Activated CD8-positive, alpha-beta memory T cell treated with anti-CD3 and anti-CD28 coated beads, Interleukin-2, amount 50 U/mL, for 24 hours (primary cell): ENCODE data around the gene TBC1D20.
"Not testable (repeated sequence)": the region's sequence is repeated elsewhere in the genome, so short reads cannot be mapped to it uniquely, and the experiment has no call there.

ENCODE experiments used
- DNase-seq: peaks from one replicate; pipeline ENCODE4 v3.0.0-alpha.2; 2020; ENCODE audit errors: extremely low read depth

TBC1D20 gene, protein sequence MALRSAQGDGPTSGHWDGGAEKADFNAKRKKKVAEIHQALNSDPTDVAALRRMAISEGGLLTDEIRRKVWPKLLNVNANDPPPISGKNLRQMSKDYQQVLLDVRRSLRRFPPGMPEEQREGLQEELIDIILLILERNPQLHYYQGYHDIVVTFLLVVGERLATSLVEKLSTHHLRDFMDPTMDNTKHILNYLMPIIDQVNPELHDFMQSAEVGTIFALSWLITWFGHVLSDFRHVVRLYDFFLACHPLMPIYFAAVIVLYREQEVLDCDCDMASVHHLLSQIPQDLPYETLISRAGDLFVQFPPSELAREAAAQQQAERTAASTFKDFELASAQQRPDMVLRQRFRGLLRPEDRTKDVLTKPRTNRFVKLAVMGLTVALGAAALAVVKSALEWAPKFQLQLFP

DNA sequence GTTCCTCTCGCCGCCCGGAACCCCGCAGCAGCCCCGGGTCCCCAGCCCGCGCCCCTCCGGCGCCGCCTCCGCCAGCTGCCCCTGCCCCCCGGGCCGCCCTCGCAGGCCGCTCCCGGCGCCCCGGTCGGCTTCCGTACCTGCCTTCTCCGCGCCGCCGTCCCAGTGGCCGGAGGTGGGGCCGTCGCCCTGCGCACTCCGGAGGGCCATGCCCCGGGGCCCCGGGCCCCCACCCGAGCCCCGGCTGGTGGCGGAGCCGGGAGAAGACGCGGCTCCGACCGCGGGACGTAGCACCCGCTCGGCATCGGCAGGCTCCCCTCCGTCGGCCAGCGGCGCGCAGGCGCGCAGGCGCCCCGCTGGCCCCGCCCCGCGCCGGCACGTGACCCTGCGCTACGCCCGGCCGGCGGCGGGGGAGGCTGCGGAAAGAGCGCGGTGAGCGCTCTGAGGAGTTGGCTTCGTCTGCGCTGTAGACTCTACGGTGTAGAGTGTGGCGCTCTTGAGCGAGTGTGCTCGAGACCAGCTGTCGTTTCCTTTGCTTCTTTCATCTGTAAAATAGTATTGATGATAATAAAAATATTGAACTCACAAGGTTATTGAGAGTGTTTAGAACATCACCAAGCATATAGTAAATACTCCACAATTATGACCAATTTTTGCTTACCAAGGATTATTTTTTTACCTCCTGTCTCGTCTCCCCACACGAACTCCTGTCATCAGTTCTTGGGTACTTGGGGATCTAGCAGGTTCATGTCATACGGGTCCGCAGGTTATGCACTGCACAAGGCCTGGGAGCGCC, at the start of gene TBC1D20:
Gene TBC1D20 (minus strand): TSS at position 335 of the 793 bp plus-strand sequence. CDS start 128 bp downstream, at position 207.
- DNase-seq = peak; percentile 47

DNA sequence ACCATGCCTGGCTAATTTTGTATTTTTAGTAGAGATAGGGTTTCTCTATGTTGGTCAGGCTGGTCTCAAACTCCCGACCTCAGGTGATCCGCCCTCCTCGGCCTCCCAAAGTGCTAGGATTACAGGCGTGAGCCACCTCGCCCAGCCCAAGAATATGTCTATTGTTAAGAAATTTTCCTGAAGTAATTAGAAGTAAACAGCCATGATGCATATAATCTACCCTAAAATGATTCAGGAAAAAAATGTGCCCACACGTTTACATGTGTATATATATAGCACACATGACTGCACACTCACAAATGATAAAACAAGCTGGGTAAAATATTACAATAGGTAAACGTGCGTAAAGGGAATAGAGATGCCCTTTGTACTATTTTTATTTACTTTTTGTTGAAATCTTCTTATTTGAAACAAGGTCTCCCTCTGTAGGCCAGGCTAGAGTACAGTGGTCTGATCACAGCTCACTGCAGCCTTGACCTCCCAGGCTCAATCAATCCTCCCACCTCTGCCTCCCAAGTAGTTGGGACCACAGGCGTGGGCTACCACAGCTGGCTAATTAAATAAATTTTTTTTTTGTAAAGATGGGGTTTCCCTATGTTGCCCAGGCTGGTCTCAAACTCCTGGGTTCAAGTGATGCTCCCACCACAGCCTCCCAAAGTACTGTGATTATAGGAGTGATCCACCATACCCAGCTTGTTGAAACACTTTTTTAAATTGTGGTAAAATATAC, 48.2 kb upstream of the TBC1D20 start:
- not testable (repeated sequence) for DNase-seq

DNA sequence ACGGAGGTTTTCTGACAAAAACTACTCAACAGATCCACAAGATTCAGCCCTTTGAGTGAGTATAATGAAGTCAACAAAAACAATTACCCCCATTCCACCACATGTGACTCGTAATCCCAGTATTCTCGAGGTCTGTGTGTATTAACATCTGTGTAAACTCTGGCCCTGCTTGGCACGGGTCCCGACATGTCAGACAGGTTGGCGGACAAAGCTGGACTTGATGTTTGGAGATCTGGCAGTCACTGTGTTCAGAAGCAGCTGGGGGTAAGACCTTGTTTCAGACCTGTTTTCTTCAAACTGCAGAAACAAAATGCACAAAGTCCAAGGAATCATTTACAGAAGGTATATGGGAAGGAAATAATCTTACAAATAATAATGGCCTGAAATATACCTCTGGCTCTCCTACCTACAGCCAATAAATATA, 46.0 kb upstream of the TBC1D20 start:
- not testable (repeated sequence) for DNase-seq

DNA sequence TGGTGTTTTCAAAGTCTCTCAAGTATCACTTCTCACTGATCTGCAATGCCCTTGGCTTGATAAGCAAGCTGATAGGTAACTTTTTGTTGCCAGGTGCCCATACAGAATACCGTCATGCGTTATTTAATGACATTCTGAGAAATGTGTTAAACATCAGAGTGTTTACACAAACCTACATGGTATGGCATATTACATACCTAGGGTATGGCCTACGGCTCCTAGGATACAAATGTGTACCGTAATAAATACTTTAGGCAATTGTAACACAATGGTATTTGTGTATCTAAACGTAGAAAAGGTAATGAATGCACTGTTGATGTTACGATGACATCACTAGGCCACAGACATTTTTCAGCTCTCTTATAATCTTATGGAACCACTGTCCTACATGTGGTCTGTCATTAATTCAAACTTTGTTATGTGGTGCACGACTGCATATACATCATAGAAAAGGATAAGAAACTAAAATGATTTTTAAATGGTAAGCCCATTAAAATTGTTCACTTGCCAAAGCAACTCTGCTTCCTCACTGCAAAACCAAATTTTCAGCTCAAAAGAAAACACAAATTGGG, 45.5 kb upstream of the TBC1D20 start:
- no peak for DNase-seq

DNA sequence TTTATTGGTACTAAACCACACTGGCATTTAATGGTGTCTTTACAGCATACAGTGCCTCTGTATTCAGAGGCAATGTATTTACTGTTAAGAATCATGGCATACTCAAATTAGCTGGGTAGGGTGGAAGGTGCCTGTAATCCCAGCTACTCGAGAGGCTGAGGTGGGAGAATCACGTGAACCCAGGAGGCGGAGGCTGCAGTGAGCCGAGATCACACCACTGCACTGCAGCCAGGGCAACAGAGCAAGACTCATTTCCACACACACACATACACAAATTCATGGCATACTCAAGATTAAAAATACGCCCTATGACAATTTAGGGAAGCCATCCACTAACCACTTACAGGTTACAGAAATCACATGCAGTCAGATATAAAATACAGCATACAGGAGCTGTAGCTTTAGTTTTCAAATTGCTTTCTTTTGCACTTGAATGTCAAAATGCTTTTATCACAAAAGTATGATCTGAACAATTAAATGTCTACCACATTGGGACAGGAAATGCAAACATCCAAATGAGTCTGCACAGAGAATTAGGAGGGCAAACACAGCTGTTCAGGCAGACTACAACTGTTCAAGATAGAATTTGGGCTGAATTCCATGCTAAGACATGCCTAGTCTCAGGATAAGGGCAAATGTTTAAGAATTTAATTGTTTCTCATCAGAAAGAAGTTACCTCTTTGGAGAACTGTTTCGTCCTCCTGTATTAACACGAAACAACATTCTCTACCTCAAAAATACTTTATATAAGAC, 44.8 kb upstream of the TBC1D20 start:
- no peak for DNase-seq

DNA sequence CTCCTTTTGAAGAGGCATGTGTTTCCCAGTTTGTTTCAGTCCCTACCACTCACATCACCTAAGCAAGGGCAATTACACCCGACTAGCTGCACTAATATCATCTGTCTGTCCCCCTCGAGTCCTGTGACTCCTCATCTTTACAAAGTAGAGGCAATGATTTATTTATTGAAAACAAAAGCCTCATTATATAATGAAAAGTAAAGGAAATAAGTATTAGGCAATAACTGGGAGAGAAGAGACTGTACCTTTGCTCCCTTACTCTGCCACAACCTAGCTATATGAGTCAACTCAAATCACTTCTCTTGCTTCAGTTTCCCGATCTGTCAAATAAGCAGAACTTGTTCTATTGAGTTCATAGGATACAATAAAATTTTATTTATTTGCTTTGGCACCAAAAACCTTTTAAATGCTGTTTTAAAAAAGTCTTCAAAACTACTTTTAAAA, 42.3 kb upstream of the TBC1D20 start:
- no peak for DNase-seq

DNA sequence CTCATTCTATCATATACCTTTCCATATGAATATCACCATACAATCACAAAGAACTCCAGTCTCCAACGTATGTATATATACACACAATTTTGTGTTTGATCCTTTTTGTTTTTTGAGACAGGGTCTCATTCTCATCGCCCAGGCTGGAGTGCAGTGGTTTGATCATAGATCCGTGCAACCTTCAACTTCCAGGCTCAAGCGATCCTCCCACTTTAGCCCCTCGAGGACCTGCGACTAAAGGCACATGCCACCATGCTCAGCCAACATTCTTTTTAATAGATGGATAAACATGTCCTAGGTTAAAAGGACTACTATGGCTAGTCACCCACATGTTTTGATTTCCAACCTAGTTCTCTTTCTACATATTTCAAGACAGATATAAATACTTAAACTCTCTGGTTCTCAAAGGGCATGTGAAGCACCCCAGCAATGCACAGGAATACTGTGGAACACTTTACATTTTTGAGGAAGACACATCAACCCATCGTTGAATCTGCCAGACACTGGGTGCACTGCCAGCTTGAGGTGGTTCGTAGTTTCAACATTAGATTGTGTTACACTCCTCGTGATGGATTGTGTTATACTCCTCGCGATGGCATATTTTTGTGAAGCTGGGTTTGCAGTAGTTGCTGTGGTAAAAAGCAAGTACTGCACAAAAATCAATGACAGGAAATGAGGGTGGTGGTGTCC, 40.9 kb upstream of the TBC1D20 start:
- no peak for DNase-seq

DNA sequence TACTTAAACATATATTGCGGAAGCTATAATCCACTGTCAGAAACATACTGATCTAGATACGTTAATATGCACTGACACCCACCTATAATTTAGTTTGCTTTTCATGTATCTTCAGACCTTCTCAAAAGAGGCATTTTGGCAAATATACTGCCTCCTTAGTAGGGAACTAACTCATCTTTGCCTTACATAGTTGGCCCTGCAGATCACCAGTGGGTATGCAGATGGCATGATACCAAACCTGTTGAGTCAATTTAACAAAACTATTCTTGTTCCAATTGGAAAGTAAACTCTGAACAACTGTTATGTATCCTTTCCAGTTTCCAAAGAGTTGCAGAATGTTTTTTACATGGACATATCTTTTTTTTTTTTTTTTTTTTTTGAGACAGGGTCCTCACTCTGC, 35.6 kb upstream of the TBC1D20 start:
- DNase-seq = no peak

DNA sequence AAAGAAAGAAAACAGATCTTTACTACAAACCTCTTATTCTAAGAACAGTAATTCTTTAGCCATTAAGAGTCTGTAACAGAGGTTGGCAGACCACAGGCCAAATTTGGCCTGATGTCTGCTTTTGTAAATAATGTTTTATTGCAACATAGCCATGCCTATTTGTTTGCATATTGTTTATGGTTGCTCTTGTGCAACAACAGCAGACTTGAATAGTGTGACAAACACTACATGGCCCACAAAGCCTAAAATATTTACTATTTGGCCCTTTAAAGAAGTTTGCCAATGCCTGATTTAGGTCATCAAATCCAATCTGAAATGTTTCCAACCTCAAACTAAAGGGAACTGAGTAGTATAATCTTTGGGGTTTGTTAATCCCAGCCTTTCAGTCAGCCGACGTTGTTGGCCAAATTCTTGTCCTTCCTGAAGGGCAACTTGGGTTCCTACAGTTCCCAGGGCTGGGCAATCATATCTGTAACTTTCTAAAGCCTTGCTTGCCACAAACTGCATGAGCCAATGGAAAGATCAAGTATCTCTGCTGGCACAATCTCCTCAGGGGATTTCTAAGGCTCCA, 33.9 kb upstream of the TBC1D20 start:
- no peak for DNase-seq

DNA sequence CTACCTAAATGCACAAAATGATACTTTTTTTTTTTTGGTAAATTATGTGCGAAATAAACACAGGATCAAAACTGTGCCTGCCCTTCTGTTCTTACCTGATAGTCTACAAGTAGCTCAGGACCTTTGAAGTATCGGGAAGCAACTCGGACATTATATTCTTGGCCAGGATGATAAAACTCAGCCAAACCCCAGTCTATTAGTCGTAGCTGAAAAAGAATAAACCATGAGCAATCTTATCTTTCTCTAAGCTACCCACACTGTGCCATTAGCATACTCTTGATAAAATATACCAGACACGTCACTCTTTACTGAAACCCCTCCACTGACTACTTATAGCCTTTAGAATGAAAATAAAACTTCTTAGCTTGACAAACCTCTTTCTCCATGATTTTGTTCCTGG, 29.8 kb upstream of the TBC1D20 start:
- no peak for DNase-seq

DNA sequence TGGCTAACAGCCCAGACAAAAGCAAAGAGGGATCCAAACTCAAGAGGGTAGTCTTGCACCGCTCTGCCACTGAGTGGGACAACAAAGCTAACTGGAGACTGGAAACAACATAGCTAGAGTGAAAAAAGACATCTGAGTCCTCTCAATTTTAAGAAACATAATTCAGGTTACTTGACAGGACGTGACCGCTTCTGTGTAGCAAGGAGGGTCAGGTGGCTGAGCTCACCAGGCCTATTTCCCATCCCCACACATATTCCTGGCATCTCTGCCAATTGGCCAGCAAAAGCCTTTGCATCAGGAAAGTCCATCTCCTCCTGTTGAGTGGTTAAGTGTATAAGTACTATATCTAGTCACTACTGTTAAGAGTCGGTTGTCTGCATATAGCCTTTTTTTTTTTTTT, 25.3 kb upstream of the TBC1D20 start:
- no peak for DNase-seq

DNA sequence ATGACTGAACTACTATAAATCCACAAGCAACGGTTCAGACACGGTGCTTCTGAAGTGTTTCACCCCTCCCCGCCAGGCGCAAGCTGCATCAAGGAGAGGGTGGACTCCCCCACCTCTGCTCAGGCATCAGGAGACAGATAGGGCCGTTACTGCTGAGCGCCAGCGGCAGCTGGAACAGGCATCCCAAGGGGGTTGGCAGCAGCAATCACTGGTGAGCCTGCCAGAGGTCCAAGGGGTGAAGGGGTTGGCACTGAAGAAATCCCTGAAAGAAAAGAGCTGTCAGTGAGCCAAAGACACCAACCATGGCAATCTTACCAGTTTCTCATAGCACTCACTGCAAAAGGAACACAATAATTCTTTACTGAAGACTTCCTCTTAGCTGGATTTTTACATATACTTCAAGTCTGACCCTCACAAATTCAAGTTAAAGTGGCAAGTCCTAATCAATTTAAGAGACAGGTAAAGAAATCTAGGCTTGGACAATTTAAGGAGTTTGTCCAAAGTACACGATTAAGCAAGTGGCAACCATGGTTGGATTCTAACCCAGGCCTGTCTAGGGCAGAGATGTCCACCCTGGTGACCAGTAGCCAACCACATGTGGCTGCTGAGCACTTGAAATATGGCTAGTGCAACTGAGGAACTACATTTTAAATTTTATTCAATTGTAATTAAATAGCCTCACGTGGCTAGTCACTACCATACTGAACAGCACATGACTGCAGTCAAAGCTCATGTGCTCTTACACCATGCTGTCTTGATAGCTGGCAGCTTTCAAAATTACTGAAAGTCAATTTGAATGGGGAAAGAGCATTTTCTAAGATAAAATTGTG, 21.7 kb upstream of the TBC1D20 start:
- DNase-seq = no peak

DNA sequence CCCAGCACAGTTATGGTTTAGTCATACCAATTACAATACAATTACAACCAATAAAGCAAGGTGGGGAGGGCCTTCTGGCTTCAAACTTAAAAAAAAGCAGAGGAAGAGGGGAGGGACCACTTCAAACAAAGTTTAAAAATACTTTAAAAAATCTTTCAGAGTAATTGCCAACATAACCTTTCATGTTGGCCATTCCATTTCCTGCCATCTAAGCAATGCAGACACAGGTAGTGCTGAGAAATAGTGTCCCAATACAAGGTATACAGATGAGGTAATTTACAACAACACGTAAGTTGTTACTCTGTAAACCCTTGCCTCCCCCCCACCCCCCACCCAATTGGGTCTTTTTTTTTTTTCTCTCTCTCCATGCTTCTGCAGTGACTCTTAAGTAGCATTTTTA, 18.8 kb upstream of the TBC1D20 start:
- DNase-seq = no peak

DNA sequence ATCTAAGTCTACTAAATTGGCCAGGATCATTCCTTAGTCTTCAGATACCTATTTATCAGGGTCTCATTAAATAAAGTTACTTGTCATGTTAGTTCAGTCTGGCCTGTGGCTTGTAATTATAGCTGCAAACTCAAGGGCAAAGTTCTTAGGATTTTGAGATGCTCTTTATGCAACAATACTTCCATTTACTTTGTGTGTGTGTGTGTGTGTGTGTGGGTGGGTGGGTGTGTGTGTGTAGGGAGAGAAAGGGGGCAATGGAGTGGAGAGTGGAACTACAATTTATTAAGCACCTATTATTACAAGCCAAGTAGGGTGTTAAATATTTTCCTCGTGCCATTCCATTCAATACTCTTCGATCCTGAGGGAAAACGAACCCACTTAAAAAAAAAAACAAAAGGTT, 17.7 kb upstream of the TBC1D20 start:
- no peak for DNase-seq

DNA sequence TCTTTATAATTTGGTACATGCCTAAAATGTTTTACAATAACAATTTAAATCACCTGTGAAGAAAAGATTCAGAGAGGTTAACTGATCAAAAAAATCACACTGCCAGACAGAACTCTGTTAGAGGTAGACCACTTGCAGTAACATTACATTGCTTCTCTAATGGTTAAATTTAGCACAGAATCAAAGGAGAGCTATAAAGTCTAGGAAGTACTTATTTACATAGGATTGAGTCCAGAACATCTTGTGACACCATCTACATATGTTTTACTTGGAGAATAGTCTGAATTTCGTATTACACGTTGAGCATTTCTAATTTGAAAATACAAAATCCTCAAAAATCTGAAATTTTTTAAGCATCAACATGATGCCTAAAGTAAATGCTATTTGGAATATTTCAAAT, 17.2 kb upstream of the TBC1D20 start:
- no peak for DNase-seq

DNA sequence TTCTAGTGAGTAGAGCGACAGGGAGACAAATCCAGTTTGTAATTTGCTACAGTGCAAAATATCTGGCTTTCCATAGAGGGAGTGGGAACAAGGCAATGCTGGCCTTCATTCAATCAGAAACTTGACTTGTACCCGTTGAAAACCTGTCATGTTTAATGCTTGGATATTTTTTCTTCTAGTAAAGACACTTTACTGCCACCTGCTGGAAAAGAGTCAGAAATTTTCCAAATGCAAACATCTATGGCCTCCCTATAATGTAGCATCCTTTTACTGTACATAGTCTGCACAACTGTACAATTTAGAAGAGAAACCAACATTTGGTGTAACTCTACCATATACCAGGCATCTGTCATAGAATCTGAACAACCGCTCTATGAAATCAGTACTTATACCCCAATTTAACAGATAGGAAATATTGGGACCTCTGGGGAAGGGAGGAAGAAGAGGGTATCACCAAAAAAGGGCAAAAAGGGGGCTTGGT, 16.7 kb upstream of the TBC1D20 start:
- peak; percentile 5 for DNase-seq

DNA sequence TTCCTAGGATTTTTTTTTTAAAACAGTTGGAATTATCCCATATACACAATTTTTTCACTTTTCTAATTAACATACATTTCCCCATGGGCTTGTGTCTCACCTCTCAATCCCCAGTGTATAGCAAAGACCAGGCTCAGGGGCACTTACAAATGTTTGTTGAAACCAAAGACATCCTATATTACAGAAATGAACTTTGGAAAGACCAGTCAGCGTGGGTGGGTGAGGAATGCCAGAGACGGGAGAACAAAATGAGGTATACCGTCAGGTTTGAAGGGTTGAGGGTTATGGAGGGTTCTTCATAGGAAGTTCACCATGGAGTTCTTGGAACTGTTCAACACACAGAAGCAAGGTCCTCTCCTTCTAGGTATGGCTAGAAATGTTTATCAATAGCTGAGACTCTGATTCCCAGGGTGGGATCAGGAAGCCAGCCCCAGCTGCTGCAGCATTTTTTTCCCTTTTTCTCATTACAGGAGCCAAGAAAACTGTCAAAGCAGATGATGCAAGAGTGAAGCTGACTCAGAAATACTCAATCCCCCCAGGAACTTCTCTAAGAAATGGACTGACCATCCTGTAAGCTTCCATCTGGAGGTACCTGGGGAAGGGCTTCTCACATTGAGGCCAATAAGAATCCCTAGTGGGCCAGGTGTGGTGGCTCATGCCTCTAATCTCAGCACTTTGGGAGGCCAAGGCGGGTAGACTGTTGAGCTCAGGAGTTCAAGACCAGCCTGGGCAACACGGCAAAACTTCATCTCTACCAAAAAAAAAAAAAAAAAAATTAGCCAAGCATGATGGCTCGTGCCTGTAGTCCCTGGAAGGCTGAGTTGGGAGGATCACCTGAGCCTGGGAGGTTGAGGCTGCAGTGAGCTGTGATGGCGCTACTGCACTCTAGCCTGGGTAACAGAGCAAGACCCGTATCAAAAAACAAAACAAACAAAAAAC, 15.9 kb upstream of the TBC1D20 start:
- DNase-seq = no peak
